ENCODE measurements around the gene KCNJ6.
"Not testable (repeated sequence)": the region's sequence is repeated elsewhere in the genome, so short reads cannot be mapped to it uniquely, and the experiment has no call there.

Gene KCNJ6

DNA sequence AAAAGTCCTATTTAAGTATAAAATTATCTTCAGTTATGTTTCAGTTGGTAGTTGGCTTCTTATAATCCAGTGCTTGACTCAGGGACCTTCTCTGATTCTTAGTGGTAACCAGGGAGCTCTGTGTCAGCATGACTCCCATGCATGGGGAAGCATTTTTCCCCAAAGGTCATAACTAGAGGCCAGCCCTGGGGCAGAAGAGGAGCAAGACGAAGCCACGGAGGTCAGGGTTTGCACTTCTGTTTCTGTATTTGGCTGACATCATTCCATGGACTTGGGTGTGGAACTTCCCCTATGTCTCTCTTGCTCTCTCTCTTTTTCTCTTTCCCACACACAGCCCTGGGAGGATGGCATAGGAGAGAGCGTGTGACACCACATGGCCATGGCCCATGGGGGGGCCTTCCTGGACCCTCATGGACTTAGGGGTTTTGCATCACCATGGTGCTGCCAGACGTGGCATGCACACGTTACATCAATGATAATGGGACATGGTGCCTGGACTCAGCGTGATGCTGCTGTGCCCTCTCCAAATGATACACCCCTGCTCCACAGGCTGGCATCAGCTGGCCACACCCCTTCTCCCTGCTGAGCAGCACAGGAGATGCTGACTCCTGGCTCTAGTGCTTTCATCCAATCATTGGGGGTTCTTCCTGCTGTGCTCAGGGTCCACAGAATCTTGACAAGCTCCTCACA lies 260.5 kb downstream of the KCNJ6 start:
- TF ChIP-seq EZH2phosphoT487 (IDR thresholded peaks at IDR 0.05; ENCODE audit: low read depth): no peak
- TF ChIP-seq, protein P1, sequence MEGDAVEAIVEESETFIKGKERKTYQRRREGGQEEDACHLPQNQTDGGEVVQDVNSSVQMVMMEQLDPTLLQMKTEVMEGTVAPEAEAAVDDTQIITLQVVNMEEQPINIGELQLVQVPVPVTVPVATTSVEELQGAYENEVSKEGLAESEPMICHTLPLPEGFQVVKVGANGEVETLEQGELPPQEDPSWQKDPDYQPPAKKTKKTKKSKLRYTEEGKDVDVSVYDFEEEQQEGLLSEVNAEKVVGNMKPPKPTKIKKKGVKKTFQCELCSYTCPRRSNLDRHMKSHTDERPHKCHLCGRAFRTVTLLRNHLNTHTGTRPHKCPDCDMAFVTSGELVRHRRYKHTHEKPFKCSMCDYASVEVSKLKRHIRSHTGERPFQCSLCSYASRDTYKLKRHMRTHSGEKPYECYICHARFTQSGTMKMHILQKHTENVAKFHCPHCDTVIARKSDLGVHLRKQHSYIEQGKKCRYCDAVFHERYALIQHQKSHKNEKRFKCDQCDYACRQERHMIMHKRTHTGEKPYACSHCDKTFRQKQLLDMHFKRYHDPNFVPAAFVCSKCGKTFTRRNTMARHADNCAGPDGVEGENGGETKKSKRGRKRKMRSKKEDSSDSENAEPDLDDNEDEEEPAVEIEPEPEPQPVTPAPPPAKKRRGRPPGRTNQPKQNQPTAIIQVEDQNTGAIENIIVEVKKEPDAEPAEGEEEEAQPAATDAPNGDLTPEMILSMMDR (IDR thresholded peaks at IDR 0.05; ENCODE audit: low read depth, low read length): no peak
- Histone ChIP-seq H3K4me3 (ENCODE audit: low read length) (no peak overlapping the region), H3K27me3 (ENCODE audit: low read depth, low read length) (peaks cover 17% of the 10 kb centered on the region), H3K27ac (ENCODE audit: low read length) (no peak overlapping the region), H4K20me1 (ENCODE audit: insufficient read depth, low read length) (no peaks in the 10 kb centered on the region), H3K4me2 (ENCODE audit: low read length) (no peak overlapping the region), H3K79me2 (ENCODE audit: low read length) (no peaks in the 10 kb centered on the region), H2AFZ (ENCODE audit: low read depth, low read length) (no peak overlapping the region), H3K36me3 (replicated peaks; ENCODE audit: low read depth, low read length) (no peaks in the 10 kb centered on the region), H3K9ac (ENCODE audit: low read length) (no peak overlapping the region), H3K4me1 (ENCODE audit: low read length) (no peaks in the 10 kb centered on the region), H3K9me3 (ENCODE audit: insufficient read depth, low read length) (no peaks in the 10 kb centered on the region)

DNA sequence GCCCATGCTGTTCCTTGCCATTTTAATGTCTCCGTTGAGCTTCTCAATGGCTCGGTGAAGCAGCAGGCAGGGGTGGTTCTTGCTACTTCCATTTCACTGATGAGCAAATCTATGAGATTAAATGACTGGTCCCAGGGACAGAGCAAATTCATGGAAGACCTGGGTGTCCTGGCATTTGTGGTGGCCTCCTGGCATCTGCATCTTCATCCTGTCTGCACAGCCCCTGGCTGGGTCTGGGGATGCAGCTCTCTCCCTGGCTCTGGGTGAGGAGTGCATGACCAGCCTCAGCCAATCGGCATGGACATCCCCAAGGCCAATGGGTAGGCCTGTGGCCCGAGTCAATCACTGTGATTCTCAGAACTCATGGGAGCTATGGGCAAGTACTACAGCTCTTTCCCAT lies 261.7 kb downstream of the KCNJ6 start:
- no peak overlapping the region for H3K9ac ChIP-seq (ENCODE audit: low read length)
- peaks cover 17% of the 10 kb centered on the region for H3K27me3 ChIP-seq (ENCODE audit: low read depth, low read length)
- no peaks in the 10 kb centered on the region for H3K9me3 ChIP-seq (ENCODE audit: insufficient read depth, low read length)
- H3K36me3 ChIP-seq (replicated peaks; ENCODE audit: low read depth, low read length): no peaks in the 10 kb centered on the region
- no peak overlapping the region for H2AFZ ChIP-seq (ENCODE audit: low read depth, low read length)
- H4K20me1 ChIP-seq (ENCODE audit: insufficient read depth, low read length): no peaks in the 10 kb centered on the region
- H3K4me1 ChIP-seq (ENCODE audit: low read length): no peaks in the 10 kb centered on the region
- H3K4me2 ChIP-seq (ENCODE audit: low read length): no peak overlapping the region
- no peak overlapping the region for H3K4me3 ChIP-seq (ENCODE audit: low read length)
- no peak overlapping the region for H3K27ac ChIP-seq (ENCODE audit: low read length)
- no peaks in the 10 kb centered on the region for H3K79me2 ChIP-seq (ENCODE audit: low read length)
- TF ChIP-seq EZH2phosphoT487 (IDR thresholded peaks at IDR 0.05; ENCODE audit: low read depth): no peak
- TF ChIP-seq, protein P1 (IDR thresholded peaks at IDR 0.05; ENCODE audit: low read depth, low read length): no peak

DNA sequence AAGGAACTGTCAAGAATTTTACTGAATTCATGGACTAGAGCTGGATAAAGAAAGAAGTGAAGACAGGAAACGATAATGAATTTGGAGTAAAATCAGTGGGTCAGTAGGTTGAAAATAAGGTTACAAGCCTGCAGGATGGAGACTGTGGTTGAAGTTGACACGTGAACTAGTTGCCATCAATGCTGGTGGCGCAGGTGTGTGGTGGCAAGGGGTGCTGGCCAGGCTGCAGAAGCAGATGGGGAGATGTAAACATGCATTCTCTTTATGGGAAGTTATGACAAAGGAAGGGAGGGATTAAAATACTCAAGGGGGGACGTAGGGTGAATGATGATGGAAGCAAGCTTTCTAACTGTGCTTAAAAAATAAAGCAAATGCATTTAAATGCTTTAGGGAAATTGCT lies 263.1 kb downstream of the KCNJ6 start:
- peaks cover 17% of the 10 kb centered on the region for H3K27me3 ChIP-seq (ENCODE audit: low read depth, low read length)
- no peak overlapping the region for H2AFZ ChIP-seq (ENCODE audit: low read depth, low read length)
- no peaks in the 10 kb centered on the region for H3K9me3 ChIP-seq (ENCODE audit: insufficient read depth, low read length)
- H3K36me3 ChIP-seq (replicated peaks; ENCODE audit: low read depth, low read length): no peaks in the 10 kb centered on the region
- no peak overlapping the region for H3K4me2 ChIP-seq (ENCODE audit: low read length)
- TF ChIP-seq, protein P1 (IDR thresholded peaks at IDR 0.05; ENCODE audit: low read depth, low read length): no peak
- TF ChIP-seq EZH2phosphoT487 (IDR thresholded peaks at IDR 0.05; ENCODE audit: low read depth): no peak
- H4K20me1 ChIP-seq (ENCODE audit: insufficient read depth, low read length): no peaks in the 10 kb centered on the region
- no peak overlapping the region for H3K27ac ChIP-seq (ENCODE audit: low read length)
- no peaks in the 10 kb centered on the region for H3K79me2 ChIP-seq (ENCODE audit: low read length)
- H3K4me3 ChIP-seq (ENCODE audit: low read length): no peak overlapping the region
- no peaks in the 10 kb centered on the region for H3K4me1 ChIP-seq (ENCODE audit: low read length)
- no peak overlapping the region for H3K9ac ChIP-seq (ENCODE audit: low read length)

DNA sequence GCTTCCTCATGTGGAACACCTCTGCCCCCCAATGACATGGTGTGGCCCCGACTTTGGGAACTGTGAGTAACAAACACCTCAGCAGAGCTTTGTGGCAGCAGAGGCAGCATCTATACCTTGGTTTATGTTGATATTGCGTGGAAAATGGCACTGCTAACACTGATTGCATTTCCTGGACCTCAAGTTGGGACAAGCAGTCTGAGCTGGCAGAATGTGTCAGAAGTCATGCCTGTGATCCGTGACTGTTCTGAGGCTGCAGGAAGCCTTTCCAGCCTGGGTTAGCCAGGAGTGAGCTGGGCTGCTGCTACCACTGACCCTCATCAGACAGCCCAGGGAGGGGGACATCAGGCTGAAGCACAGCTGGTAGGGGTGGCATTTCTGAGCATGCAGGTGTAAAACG lies 268.5 kb downstream of the KCNJ6 start:
- Histone ChIP-seq H3K9me3 (ENCODE audit: insufficient read depth, low read length) (no peaks in the 10 kb centered on the region), H3K4me3 (ENCODE audit: low read length) (no peak overlapping the region), H3K27ac (ENCODE audit: low read length) (no peak overlapping the region), H3K4me1 (ENCODE audit: low read length) (no peaks in the 10 kb centered on the region), H3K36me3 (replicated peaks; ENCODE audit: low read depth, low read length) (no peaks in the 10 kb centered on the region), H3K79me2 (ENCODE audit: low read length) (no peaks in the 10 kb centered on the region), H3K9ac (ENCODE audit: low read length) (no peak overlapping the region), H3K4me2 (ENCODE audit: low read length) (no peak overlapping the region), H2AFZ (ENCODE audit: low read depth, low read length) (no peak overlapping the region), H4K20me1 (ENCODE audit: insufficient read depth, low read length) (no peaks in the 10 kb centered on the region), H3K27me3 (ENCODE audit: low read depth, low read length) (peaks cover 7% of the 10 kb centered on the region)
- TF ChIP-seq, protein P1 (IDR thresholded peaks at IDR 0.05; ENCODE audit: low read depth, low read length): no peak

DNA sequence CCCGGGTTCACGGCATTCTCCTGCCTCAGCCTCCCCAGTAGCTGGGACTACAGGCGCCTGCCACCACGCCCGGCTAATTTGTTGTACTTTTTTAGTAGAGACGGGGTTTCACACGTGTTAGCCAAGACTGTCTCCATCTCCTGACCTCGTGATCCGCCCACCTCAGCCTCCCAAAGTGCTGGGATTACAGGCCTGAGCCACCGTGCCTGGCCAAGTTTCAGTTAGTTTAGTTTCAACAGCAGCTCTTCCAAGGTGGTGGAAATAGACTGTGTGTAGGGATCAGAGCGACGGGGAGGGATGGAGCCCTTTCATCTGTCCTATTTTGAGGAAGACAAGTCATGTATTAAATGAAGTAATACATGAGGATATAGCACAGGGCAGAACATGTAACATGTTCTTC lies 269.5 kb downstream of the KCNJ6 start:
- H3K9ac ChIP-seq (ENCODE audit: low read length); H3K36me3 ChIP-seq (replicated peaks; ENCODE audit: low read depth, low read length); H3K4me3 ChIP-seq (ENCODE audit: low read length); H3K27me3 ChIP-seq (ENCODE audit: low read depth, low read length); H4K20me1 ChIP-seq (ENCODE audit: insufficient read depth, low read length); H3K27ac ChIP-seq (ENCODE audit: low read length); H3K4me1 ChIP-seq (ENCODE audit: low read length); H3K9me3 ChIP-seq (ENCODE audit: insufficient read depth, low read length); H3K4me2 ChIP-seq (ENCODE audit: low read length); H3K79me2 ChIP-seq (ENCODE audit: low read length); H2AFZ ChIP-seq (ENCODE audit: low read depth, low read length): not testable (repeated sequence)
